ENCODE measurements around the gene CACNA1I.

CACNA1I gene

DNA sequence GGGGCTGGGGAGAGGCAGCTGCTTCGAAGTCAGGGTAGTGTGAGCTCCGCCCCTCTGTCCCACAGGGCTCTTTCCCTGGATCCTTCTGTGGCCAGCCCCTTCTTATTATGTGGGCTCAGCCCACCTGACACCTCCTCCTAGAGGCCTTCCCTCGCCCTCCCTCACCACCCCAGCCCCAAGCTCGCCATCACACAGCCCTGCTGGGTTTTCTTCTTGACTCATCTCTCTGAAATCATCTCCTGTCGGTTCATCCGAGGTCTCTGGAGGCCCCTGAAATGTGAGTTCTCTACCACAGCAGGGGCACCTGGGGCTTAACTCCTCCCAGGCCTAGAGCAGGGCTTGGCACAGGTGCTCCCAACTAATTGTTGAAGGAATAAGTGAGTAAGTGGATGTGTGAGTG, 65.2 kb downstream of the CACNA1I start:
- DNase-seq (ENCODE audit: low read depth) = no peak
- TF ChIP-seq, protein P1, sequence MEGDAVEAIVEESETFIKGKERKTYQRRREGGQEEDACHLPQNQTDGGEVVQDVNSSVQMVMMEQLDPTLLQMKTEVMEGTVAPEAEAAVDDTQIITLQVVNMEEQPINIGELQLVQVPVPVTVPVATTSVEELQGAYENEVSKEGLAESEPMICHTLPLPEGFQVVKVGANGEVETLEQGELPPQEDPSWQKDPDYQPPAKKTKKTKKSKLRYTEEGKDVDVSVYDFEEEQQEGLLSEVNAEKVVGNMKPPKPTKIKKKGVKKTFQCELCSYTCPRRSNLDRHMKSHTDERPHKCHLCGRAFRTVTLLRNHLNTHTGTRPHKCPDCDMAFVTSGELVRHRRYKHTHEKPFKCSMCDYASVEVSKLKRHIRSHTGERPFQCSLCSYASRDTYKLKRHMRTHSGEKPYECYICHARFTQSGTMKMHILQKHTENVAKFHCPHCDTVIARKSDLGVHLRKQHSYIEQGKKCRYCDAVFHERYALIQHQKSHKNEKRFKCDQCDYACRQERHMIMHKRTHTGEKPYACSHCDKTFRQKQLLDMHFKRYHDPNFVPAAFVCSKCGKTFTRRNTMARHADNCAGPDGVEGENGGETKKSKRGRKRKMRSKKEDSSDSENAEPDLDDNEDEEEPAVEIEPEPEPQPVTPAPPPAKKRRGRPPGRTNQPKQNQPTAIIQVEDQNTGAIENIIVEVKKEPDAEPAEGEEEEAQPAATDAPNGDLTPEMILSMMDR (IDR thresholded peaks at IDR 0.05; ENCODE audit: low read depth, low read length) = no peak
- no peak for TF ChIP-seq POLR2A (IDR thresholded peaks at IDR 0.05; ENCODE audit: extremely low read depth, insufficient read length)
- no peak overlapping the region for H3K4me3 ChIP-seq (ENCODE audit: low read depth, low read length)

DNA sequence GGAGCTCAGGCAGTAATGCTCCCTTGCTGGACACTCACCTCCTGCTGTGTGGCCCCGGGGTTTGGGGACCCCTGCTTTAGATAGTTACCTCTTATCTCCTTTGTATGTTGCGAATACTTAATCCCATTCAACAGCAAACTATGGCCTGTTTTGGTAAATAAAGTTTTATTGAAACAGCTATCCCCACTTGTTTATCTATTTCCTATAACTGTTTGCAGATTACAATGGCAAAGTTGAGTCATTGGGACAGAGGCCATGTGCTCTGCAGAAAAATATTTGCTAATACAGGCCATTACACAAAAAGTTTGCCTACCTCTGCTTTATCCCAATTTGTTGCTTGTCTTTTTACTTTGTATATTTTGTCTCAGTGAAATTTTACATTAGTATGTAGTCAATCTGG, 68.4 kb downstream of the CACNA1I start:
- no peak for DNase-seq (ENCODE audit: low read depth)
- no peak overlapping the region for H3K4me3 ChIP-seq (ENCODE audit: low read depth, low read length)
- TF ChIP-seq, protein P1 (IDR thresholded peaks at IDR 0.05; ENCODE audit: low read depth, low read length) = no peak
- TF ChIP-seq MYC (IDR thresholded peaks at IDR 0.05; ENCODE audit: low read depth, low read length) = no peak

DNA sequence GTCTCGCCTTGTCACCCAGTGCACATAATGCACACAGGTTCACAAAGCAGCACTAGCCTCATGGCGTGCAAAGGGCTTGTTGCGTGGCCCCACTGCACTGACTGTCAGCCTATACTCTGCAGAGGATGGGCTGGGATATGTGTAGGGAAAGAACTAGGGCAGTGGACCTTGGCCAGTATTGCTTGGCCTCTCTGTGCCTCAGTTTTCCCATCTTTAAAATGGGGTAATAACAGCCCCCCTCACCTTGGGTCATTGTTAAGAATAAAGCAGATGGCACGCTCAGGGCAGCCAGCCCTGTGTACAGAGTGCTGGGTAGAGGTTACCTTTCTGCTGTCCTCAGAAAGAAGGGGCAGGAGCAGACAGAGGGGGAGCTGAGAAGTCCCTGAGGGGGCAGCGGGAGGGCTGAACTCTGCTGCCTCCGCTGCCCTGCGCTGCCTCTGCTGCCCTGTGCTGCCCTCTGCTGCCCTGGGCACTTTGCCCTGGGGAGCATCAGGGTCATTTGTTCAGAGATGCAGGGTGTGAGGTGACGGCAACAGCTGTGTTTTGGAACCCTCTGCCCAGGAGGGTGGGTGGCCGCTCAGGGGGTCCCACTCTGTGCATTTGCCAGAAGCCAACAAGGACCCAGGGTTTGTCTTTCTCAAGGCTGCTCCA, 71.2 kb downstream of the CACNA1I start:
- no peak for DNase-seq (ENCODE audit: low read depth)
- no peak overlapping the region for H3K4me3 ChIP-seq (ENCODE audit: low read depth, low read length)
- TF ChIP-seq MYC (IDR thresholded peaks at IDR 0.05; ENCODE audit: low read depth, low read length) (no peak), POLR2A (IDR thresholded peaks at IDR 0.05; ENCODE audit: extremely low read depth, insufficient read length) (no peak)
- TF ChIP-seq, protein P1 (IDR thresholded peaks at IDR 0.05; ENCODE audit: low read depth, low read length) = no peak
- TF ChIP-seq, protein P2, sequence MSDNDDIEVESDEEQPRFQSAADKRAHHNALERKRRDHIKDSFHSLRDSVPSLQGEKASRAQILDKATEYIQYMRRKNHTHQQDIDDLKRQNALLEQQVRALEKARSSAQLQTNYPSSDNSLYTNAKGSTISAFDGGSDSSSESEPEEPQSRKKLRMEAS (IDR thresholded peaks at IDR 0.05; ENCODE audit: low read depth, low read length) = no peak

DNA sequence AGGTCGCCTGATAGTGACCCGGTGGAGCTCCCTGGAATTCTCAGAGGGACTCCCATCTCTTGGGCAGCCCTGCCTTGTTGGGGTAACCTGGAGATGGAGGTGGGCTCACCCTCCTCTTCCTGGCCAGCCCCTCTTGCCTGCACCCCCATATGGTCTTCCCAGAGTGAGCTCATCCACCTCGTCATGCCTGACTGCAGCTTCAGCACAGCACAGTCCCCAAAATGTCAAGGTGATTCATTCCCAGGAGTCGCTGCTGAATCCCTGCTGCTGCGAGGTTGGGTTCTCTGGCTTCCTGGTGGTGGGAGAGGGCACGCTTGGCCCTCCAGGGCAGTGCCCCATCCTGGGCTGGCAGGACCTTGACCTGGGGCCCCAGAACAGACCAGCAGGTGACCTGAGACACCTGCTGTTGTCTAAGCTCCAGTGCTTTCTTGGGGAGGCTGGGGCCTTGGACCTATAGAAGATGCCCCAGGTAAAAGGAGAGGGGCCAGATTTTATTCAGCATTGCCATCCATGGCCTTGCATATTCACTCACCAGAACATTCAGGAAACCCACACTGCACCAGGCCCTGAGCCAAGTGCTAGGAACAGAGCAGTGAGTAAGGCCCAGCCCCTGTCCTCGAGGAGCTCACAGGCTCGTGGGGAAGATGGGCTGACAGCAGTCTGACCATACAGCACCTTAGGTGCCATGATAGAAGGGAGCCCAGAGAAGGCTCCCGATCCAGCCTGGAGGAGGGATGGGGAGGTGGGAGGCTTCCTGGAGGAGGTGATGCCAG, 72.9 kb downstream of the CACNA1I start:
- no peak for DNase-seq (ENCODE audit: low read depth)
- no peak overlapping the region for H3K4me3 ChIP-seq (ENCODE audit: low read depth, low read length)
- TF ChIP-seq MYC (IDR thresholded peaks at IDR 0.05; ENCODE audit: low read depth, low read length) (no peak), POLR2A (IDR thresholded peaks at IDR 0.05; ENCODE audit: extremely low read depth, insufficient read length) (no peak)
- TF ChIP-seq, protein P2 (IDR thresholded peaks at IDR 0.05; ENCODE audit: low read depth, low read length) = no peak
- TF ChIP-seq, protein P1 (IDR thresholded peaks at IDR 0.05; ENCODE audit: low read depth, low read length) = no peak

DNA sequence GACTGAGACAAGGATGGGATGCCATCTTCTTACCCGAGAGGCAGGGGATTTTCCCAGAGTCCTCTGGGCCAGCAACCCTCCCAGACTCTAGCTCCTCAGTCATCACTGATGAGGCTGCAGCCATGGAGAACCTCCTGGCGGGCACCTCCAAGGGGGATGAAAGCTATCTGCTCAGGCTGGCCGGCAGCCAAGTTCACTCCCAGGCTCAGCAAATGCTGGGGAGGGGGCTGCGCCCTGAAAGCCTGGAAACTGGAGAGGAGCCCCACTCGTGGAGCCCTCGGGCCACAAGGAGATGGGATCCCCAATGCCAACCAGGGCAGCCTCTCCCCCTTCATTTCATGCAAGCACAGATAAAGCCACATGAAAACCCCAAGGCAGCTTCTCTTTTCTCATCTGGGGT, 75.0 kb downstream of the CACNA1I start:
- no peak for DNase-seq (ENCODE audit: low read depth)
- H3K4me3 ChIP-seq (ENCODE audit: low read depth, low read length) = no peak overlapping the region
- TF ChIP-seq, protein P2 (IDR thresholded peaks at IDR 0.05; ENCODE audit: low read depth, low read length) = no peak
- no peak for TF ChIP-seq POLR2A (IDR thresholded peaks at IDR 0.05; ENCODE audit: extremely low read depth, insufficient read length)

DNA sequence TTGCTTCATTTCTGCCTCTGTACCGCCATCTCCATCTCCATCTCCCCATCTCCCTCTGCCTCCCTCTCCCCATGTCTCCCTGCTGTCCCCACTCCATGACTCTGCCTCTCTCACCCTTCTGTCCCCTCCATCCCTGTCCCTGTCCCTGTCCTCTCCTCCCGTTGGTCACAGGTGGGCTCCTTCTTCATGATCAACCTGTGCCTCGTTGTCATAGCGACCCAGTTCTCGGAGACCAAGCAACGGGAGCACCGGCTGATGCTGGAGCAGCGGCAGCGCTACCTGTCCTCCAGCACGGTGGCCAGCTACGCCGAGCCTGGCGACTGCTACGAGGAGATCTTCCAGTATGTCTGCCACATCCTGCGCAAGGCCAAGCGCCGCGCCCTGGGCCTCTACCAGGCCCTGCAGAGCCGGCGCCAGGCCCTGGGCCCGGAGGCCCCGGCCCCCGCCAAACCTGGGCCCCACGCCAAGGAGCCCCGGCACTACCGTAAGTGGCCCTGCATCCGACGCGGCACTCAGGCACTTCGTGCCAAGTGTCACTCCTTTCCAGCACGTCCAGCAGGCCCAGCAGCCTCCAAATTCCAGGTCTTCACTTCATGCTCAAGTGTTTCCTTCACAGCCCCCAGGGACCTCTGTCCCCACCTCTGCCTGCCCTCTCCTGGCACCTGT, 76.0 kb downstream of the CACNA1I start:
- no peak for DNase-seq (ENCODE audit: low read depth)
- TF ChIP-seq MYC (IDR thresholded peaks at IDR 0.05; ENCODE audit: low read depth, low read length) (no peak), POLR2A (IDR thresholded peaks at IDR 0.05; ENCODE audit: extremely low read depth, insufficient read length) (no peak)
- TF ChIP-seq, protein P2 (IDR thresholded peaks at IDR 0.05; ENCODE audit: low read depth, low read length) = no peak
- TF ChIP-seq, protein P1 (IDR thresholded peaks at IDR 0.05; ENCODE audit: low read depth, low read length) = no peak
- H3K4me3 ChIP-seq (ENCODE audit: low read depth, low read length) = no peak overlapping the region
